Endothelial cell (in vitro differentiated cells): ENCODE results near the gene MAFB. TPM values are rescaled to one million over a fixed set of nuclear protein-coding genes. Genes with fewer than 3 reads are reported as not detected.

Source experiments
- DNase-seq: peaks from one replicate; pipeline ENCODE4 v3.0.0; 2021; ENCODE audit warnings: low spot score
- H3K27ac Mint-ChIP-seq: one replicate; pipeline ENCODE4 v1.8.0; 2021; ENCODE audit warnings: mixed read lengths, inconsistent platforms; ENCODE audit not compliant: unreplicated experiment
- H3K27me3 Mint-ChIP-seq: one replicate; pipeline ENCODE4 v1.8.0; 2021; ENCODE audit warnings: mild to moderate bottlenecking, moderate library complexity, mixed read lengths, inconsistent platforms; ENCODE audit not compliant: unreplicated experiment
- H3K36me3 Mint-ChIP-seq: one replicate; pipeline ENCODE4 v1.8.0; 2021; ENCODE audit warnings: mild to moderate bottlenecking, low read depth, mixed read lengths, inconsistent platforms; ENCODE audit not compliant: unreplicated experiment
- H3K4me1 Mint-ChIP-seq: one replicate; pipeline ENCODE4 v1.8.0; 2021; ENCODE audit warnings: mild to moderate bottlenecking, mixed read lengths, inconsistent platforms; ENCODE audit not compliant: unreplicated experiment
- H3K4me3 Mint-ChIP-seq: one replicate; pipeline ENCODE4 v1.8.0; 2021; ENCODE audit warnings: mild to moderate bottlenecking, mixed read lengths, inconsistent platforms; ENCODE audit not compliant: unreplicated experiment
- H3K9me3 Mint-ChIP-seq: one replicate; pipeline ENCODE4 v1.8.0; 2021; ENCODE audit warnings: mixed read lengths, inconsistent platforms; ENCODE audit not compliant: unreplicated experiment
- CTCF ChIP-seq: fragments of 200-600 bp; sonication (generic); IDR thresholded peaks from one replicate; pipeline ENCODE4 v1.5.0; 2021; ENCODE audit warnings: antibody characterized with exemption; ENCODE audit not compliant: unreplicated experiment
- total RNA-seq: library from RNA; stranded (reverse); fragmentation: NEBNext Ultra II Directional; extraction: Animal tissue kit (Norgen Biotek cat#: 25700); gene quantifications from one replicate; pipeline ENCODE4 v1.2.1, GENCODE V29; 2021; ENCODE audit not compliant: unreplicated experiment

MAFB gene
- total RNA-seq, 1 donor from 2014 or later: 2.1 TPM

- H3K27me3 Mint-ChIP-seq: peaks cover 9% of the 10 kb centered on the region
- no peak for DNase-seq
- H3K4me1 Mint-ChIP-seq: peaks cover 2% of the 10 kb centered on the region
- H3K4me3 Mint-ChIP-seq: no peak overlapping the region
- H3K36me3 Mint-ChIP-seq: no peaks in the 10 kb centered on the region
- H3K9me3 Mint-ChIP-seq: no peaks in the 10 kb centered on the region
- TF ChIP-seq CTCF: no peak
- H3K27ac Mint-ChIP-seq: no peak overlapping the region
Observed at GRCh38 chr20:40697541-40697940, 8.5 kb upstream of the MAFB start.

- Mint-ChIP-seq H3K9me3 (no peaks in the 10 kb centered on the region), H3K27ac (no peak overlapping the region), H3K4me1 (peaks cover 12% of the 10 kb centered on the region), H3K36me3 (no peaks in the 10 kb centered on the region), H3K4me3 (no peak overlapping the region), H3K27me3 (peaks cover 17% of the 10 kb centered on the region)
- no peak for TF ChIP-seq CTCF
- no peak for DNase-seq
Observed at GRCh38 chr20:40695214-40695613, 6.2 kb upstream of the MAFB start.

- no peaks in the 10 kb centered on the region for H3K9me3 Mint-ChIP-seq
Observed at GRCh38 chr20:40694246-40694645, 5.2 kb upstream of the MAFB start.

GRCh38 chr20:40692240-40693011, 3.4 kb upstream of the MAFB start:
- Mint-ChIP-seq H3K9me3 (no peaks in the 10 kb centered on the region), H3K36me3 (no peaks in the 10 kb centered on the region), H3K4me3 (peak overlapping the region; percentile 52), H3K27ac (no peak overlapping the region), H3K27me3 (peaks cover 20% of the 10 kb centered on the region), H3K4me1 (peaks cover 12% of the 10 kb centered on the region)
- DNase-seq: no peak
- TF ChIP-seq CTCF: no peak

More at GRCh38 chr20:40694246-40694645, 5.2 kb upstream of the MAFB start:
- no peak for DNase-seq
- H3K36me3 Mint-ChIP-seq: no peaks in the 10 kb centered on the region
- H3K27ac Mint-ChIP-seq: no peak overlapping the region
- H3K4me1 Mint-ChIP-seq: peaks cover 12% of the 10 kb centered on the region
- no peak overlapping the region for H3K4me3 Mint-ChIP-seq
- TF ChIP-seq CTCF: no peak
- H3K27me3 Mint-ChIP-seq: peaks cover 17% of the 10 kb centered on the region

- H3K27ac Mint-ChIP-seq: no peak overlapping the region
- H3K4me3 Mint-ChIP-seq: peak overlapping the region; percentile 52
- peaks cover 15% of the 10 kb centered on the region for H3K4me1 Mint-ChIP-seq
- H3K27me3 Mint-ChIP-seq: peaks cover 26% of the 10 kb centered on the region
- no peak for TF ChIP-seq CTCF
- no peak for DNase-seq
- no peaks in the 10 kb centered on the region for H3K36me3 Mint-ChIP-seq
- H3K9me3 Mint-ChIP-seq: no peaks in the 10 kb centered on the region
Observed at GRCh38 chr20:40691566-40692239, 2.7 kb upstream of the MAFB start.
